ENCODE data around the gene SCARB2. TPM values are rescaled to one million over a fixed set of nuclear protein-coding genes. Genes with fewer than 3 reads are reported as not detected.

SCARB2 gene
- total and polyA plus RNA-seq, 2 of the 4 experiments (the other 2 are of a cell fraction): 69.2 to 102 TPM

GRCh38 chr4:76197031-76197743 is 16.4 kb downstream of the SCARB2 start (continued):
- no peak for TF ChIP-seq USF2 (IDR thresholded peaks at IDR 0.05; ENCODE audit: low read depth, low read length)
- no peak for TF ChIP-seq CEBPB (IDR thresholded peaks at IDR 0.05; ENCODE audit: low read depth, low read length)

GRCh38 chr4:76196376-76196775 is 17.2 kb downstream of the SCARB2 start:
- in situ Hi-C loops (cut with MboI; ENCODE audit: low sequenced_read_pairs) (loop anchor here (10.0 kb wide), 1 partner anchor 308 kb away; no protein-coding TSS in a partner anchor), intact Hi-C loops (cut with micrococcal nuclease) (no loop called here), dilution Hi-C loops (cut with HindIII; ENCODE audit: low sequenced_read_pairs, unreplicated experiment) (no loop called here)
- ATAC-seq (ENCODE audit: low read depth): no peak
- Histone ChIP-seq H3K9me3 (ENCODE audit: control insufficient read depth, insufficient read depth, low read length) (no peaks in the 10 kb centered on the region), H2BK5ac (ENCODE audit: low read depth, low read length, poor library complexity, severe bottlenecking) (peak overlapping the region; percentile 37), H3K4me2 (ENCODE audit: low read depth, low read length) (no peak overlapping the region; the same call in 1 of the 2 replicates), H2BK120ac (ENCODE audit: low read depth, low read length) (no peak overlapping the region), H3K9me1 (ENCODE audit: insufficient read depth, low read length) (peaks cover 20% of the 10 kb centered on the region), H2BK20ac (ENCODE audit: low read depth, low read length) (no peak overlapping the region), H3K14ac (replicated peaks; ENCODE audit: low read depth, low read length) (no peak overlapping the region), H4K20me1 (ENCODE audit: insufficient read depth, low read length) (peaks cover 27% of the 10 kb centered on the region; the same call in 1 of the 2 replicates), H4K5ac (ENCODE audit: low read depth, low read length) (peak overlapping the region; percentile 51; the same call in 1 of the 2 replicates), H4K8ac (ENCODE audit: low read depth in 2 of 2, low read length in 2 of 2) (no peak overlapping the region; a peak in 1 of 4 replicates), H2BK15ac (ENCODE audit: low read depth, low read length) (no peak overlapping the region; the same call in 2 of the 3 replicates), H3K4me1 (ENCODE audit: control insufficient read depth, insufficient read depth, low read length) (peaks cover 35% of the 10 kb centered on the region), H3K27ac (ENCODE audit: insufficient read depth, low read length) (peak overlapping the region; percentile 34; the same call in 1 of the 2 replicates), H3K56ac (ENCODE audit: extremely low read depth, insufficient read depth, low read length) (no peak overlapping the region), H3K4me3 (ENCODE audit: insufficient read depth, low read depth, low read length) (no peak overlapping the region), H3K79me1 (ENCODE audit: low read depth in 1 of 2, low read length in 2 of 2) (peaks cover 41 to 88% of the 10 kb centered on the region in 2 experiments), H3K4ac (ENCODE audit: low read depth, low read length) (0 out of 2 replicates have a peak overlapping the region, but pooled peaks have one; percentile 26), H4K91ac (ENCODE audit: insufficient read depth, low read depth, low read length) (no peak overlapping the region; the same call in 1 of the 2 replicates), H2AFZ (replicated peaks; ENCODE audit: low read length, poor library complexity) (no peak overlapping the region), H3K18ac (ENCODE audit: low read depth, low read length) (peak overlapping the region; percentile 24; the same call in 1 of the 2 replicates), H2AK9ac (replicated peaks; ENCODE audit: low read depth, low read length, poor library complexity) (no peak overlapping the region), H2AK5ac (ENCODE audit: low read depth, low read length) (no peak overlapping the region), H3K36me3 (ENCODE audit: control insufficient read depth, insufficient read depth, low read length) (peaks cover 19% of the 10 kb centered on the region), H3K23ac (ENCODE audit: low read depth, low read length) (no peak overlapping the region), H3K27me3 (ENCODE audit: control insufficient read depth, insufficient read depth, low read length) (no peaks in the 10 kb centered on the region), H3K9ac (ENCODE audit: low read depth, low read length) (no peak overlapping the region)
- no TSS peak for BruUV-seq (replicated peaks)
- ChIA-PET POLR2A (ENCODE audit: unreplicated experiment) (no interaction called here), CTCF (no interaction called here)
- TF ChIP-seq CEBPB (IDR thresholded peaks at IDR 0.05; ENCODE audit: low read depth, low read length) (0 out of 2 replicates have a peak, but pooled peaks have one; percentile 7), CHD1 (IDR thresholded peaks at IDR 0.05; ENCODE audit: low read depth, low read length) (no peak)
- DNase-seq: no peak
- WGBS, 2 experiments (ENCODE audit: extremely low coverage in 2 of 2, insufficient read length in 1 of 2): no CpG with 5 or more reads among the region's 2 CpGs
